ENCODE results near the gene CD1B.
"Not testable (repeated sequence)": the region's sequence is repeated elsewhere in the genome, so short reads cannot be mapped to it uniquely, and the experiment has no call there.

The CD1B gene

DNA sequence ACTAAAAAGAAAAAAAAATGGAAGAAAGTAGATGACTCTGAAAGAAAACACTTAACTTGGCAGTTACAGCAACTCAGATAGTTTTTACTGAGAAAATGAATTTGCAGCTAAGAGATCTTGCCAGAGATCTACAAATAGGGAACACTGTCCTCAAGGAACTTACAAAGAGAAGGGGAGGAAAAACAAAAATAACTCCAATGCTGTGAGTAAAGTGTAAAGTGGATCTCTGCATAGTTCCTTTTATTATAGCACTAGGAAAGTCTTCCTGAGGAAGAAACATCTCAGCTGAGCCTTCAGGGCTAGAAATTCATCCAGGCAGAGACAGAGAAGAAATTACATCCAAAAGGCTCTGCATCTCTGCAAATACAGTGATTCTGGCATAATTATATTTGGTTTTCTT, 3.9 kb downstream of the CD1B start:
- DNase-seq = no peak

DNA sequence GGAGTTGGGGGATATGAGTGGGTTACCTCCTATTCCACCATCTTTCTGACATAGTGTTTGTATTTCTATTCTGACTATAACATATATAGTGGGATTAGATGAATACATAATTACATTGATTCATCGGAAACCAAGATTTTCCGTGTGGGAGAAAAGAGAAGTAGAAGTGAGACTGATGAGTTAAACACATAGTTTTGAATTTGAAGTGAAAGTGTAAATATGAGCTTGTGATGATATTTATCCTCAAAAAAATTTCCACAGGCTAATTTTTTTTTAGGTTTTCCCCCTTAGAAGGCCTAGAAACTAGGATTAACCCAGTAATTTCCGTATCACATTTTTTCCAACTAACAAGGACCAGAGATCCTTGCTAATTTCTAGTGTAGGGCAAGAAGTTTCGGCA, 6.9 kb downstream of the CD1B start:
- DNase-seq = no peak

DNA sequence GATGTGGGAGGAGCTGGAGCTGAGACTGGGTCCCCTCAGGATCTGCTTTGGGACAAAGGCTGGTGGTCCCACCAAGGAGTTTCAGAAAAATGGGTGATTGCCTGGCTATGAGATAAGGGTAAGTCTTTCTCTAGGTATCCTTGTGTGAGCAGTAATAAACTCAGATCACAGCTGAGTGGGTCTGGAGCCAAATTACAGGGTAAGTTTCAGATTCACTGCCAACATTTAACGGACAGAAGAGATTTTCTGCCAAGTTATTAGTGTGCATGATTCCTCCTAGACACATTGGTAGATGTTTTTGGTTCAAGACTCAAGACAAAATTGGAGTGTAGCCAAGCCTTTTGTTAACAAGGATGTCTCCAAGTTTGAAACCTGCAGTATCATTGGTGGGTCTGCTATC, 7.5 kb downstream of the CD1B start:
- DNase-seq = no peak

DNA sequence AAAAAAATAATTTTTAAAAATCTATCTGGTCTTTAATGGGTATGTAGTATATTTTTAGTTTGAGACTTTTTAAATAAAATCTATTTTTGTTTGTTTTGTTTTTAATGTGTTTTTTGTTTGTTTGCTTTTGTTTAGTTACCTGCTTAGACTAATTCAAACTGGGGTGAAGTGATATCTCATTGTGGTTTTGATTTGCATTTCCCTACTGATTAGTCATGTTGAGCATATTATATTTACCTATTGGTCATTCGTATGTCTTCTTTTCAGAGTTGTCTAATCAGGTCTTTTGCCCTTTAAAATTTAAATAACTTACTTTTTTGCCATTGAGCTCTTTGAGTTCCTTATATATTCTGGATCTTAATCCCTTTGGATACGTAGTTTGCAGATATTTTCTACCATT, 20.3 kb downstream of the CD1B start:
- DNase-seq = no peak

DNA sequence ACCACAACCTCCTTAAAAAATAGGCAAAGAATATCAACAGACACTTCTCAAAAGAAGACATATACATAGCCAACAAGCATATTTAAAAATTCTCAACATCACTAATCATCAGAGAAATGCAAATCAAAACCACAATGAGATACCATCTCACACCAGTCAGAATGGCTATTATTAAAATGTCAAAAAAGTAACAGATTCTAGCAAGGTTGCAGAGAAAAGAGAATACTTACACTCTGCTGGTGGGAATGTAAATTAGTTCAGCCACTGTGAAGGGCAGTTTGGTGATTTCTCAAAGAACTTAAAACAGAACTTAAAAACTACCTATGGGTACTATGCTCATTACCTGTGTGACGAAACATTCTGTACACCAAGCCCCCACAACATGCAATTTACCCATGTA, 20.7 kb downstream of the CD1B start:
- DNase-seq = no peak

DNA sequence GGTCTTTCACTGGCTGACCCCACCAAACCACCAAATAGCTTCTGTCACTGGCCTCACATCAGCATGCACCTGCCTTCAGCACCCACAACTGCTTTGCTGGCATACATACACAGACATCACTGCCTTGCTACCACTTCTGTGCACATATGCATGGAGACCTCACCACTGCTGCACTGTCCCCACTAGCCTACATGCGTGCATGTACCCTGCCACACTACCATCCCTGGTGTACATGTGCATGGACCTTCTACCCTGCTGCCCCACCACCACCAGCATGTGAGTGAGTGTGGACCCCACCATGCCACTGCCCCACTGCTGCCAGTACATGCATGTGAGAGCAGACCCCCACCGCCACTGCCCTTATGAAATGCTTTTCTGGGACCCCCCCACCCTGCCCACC, 35.5 kb downstream of the CD1B start:
- no peak for DNase-seq

DNA sequence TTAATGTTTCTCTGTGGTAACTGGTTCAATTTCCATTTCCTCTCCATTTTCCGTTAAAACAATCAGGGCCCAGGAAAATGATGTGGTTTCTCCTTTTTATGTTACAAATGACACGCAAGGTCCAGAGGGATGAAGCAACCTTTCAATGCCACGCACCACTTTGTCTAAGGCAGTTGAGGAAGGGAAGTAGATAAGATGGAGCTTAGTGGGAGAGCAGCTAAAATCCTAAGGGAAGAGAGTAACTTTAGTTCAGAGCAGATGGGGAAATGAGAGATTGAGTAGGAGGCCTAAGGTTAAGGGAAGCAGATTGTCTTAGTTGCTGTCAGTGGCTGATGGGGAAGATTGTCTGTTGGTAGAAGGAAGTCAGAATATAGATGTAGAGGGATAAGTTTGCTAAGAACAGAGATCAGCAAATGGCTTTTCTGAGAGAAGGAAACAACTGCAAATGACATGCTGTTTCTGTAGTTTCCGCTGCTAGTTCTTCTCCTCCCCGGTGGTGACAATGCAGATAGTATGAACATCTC, 40.9 kb downstream of the CD1B start:
- no peak for DNase-seq

DNA sequence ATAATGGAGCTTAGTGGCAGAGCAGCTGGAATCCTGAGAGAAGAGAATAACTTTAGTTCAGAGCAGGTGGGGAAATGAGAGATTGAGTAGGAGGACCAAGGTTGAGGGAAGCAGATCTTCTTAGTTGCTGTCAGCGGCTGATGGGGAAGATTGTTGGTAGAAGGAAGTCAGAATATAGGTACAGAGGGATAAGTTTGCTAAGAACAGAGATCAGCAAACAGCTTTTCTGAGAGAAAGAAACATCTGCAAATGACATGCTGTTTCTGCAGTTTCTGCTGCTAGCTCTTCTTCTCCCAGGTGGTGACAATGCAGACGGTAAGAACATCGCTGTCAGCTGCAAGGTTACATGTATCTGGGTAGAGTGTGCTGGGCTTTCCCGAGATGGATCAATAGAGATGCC, 41.5 kb downstream of the CD1B start, which contains the start of gene CD1C:
CD1C (plus strand) TSS at position 113 of the 400 bp plus-strand sequence; CDS start at position 255, 142 bp downstream.
- DNase-seq = no peak

DNA sequence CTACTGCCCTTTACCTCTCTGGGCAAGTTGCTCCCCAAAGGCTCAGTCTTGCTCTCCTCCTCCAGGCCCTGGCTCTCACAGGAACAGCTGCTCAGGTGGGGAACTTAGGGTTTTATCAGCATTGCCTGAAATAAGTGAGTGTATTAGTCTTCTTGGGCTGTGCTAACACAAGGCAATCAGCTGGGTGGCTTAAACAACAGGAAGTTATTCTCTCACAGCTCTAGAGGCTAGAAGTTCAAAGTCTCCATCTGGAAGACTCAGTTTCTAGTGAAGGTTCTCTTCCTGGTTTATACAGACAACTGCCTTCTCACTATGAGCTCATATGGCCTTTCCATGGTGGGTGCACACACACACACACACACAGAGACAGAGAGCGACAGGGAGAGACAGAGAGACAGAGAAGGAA, 44.4 kb downstream of the CD1B start:
- no peak for DNase-seq

DNA sequence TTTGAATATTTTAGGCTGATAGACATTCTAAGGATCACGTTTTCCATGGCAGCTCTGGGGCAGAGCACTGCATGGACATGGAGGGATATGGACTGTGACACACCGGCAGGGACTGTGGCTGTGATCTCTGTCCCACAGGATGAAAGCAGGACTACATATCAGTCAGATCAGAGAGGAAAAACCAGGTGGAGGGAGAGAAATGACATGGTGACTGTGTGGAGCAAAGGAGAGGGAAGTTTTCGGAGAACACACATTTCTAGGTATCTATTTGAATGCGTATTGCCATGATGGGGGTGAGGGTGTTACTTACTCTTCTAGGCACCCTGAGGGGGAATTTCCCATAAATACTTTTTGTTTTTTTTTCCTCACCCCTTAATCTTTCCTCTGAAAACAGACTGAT, 44.8 kb downstream of the CD1B start:
- DNase-seq = no peak

DNA sequence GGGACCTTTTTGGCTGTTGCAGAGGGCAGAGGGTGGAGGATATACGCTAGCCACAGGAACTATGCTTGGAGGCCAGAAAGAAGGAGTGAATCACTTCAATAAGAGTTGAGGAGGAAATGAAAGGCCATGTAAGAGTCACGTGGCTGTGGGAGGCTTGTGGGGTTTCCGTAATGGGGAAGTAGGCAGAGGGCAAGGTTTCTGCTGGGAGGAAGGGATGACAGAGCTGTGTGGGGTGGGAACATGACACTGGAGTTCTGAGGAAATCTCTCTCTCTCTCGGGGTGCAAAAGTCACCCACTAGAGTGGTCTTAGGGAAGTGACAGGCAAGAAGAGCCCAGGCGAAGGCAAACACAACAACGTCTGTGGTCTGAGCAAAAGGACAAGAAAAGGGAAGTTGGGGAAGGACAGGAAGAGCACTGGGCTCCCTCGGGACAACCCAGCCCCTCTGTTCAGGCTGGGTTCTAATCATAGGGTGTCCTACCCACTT, 45.5 kb downstream of the CD1B start:
- DNase-seq = no peak

DNA sequence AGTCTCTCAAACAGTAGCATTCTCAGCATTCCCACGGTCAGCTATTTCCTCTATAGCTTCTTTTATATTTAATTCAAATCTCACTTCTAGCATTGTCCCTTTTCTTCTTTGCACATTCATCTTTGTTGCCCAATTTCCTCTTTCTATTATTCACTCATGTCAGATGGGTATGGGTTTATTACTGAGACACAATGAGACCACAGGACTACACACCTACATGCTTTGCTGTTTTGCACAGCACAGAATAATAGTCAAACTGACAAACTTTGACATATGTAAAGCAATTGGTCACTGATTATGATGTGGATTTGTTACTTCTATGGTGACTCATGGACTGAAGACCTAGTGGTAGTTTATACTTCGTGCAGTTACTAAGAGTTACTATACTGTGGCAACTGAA, 47.4 kb downstream of the CD1B start:
- no peak for DNase-seq

DNA sequence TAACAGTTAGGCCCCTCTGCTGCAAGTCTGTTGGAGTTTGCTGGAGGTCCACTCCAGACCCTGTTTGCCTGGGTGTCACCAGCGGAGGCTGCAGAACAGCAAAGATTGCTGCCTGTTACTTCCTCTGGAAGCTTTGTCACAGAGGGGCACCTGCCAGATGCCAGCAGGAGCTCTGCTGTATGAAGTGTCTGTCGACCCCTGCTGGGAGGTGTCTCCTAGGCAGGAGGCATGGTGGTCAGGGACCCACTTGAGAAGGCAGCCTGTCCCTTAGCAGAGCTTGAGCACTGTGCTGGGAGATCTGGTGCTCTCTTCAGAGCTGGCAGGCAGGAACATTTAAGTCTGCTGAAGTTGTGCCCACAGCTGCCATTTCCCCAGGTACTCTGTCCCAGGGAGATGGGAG, 48.9 kb downstream of the CD1B start:
- not testable (repeated sequence) for DNase-seq
